GM23248 (cell line): ENCODE measurements around the gene C5orf34. TPM values are rescaled to one million over a fixed set of nuclear protein-coding genes. Genes with fewer than 3 reads are reported as not detected.
"Not testable (repeated sequence)": the region's sequence is repeated elsewhere in the genome, so short reads cannot be mapped to it uniquely, and the experiment has no call there.

Experiments
- DNase-seq: peaks from one replicate; pipeline ENCODE4 v3.0.0-alpha.2; 2015
- H2AFZ ChIP-seq: fragments of 200-600 bp; sonication (generic); 2 replicates; pipeline ENCODE4 v1.6.1; 2016; ENCODE audit warnings: antibody characterized with exemption
- H3F3A ChIP-seq: fragments of 200-600 bp; sonication (generic); 2 replicates; pipeline ENCODE4 v1.6.1; 2016; ENCODE audit warnings: mild to moderate bottlenecking, antibody characterized with exemption, mixed run types; ENCODE audit not compliant: insufficient read depth
- H3K27ac ChIP-seq: fragments of 200-600 bp; sonication (generic); 2 replicates; pipeline ENCODE4 v1.5.1; 2016; ENCODE audit warnings: mild to moderate bottlenecking
- H3K27me3 ChIP-seq: fragments of 200-600 bp; sonication (generic); replicated peaks from 2 replicates; pipeline ENCODE4 v1.6.1; 2016; ENCODE audit warnings: mild to moderate bottlenecking; ENCODE audit not compliant: insufficient read depth
- H3K36me3 ChIP-seq: fragments of 200-600 bp; sonication (generic); 2 replicates; pipeline ENCODE4 v1.6.1; 2016; ENCODE audit warnings: low read depth, mild to moderate bottlenecking
- H3K4me1 ChIP-seq: fragments of 200-600 bp; sonication (generic); 2 replicates; pipeline ENCODE4 v1.6.1; 2016; ENCODE audit warnings: mild to moderate bottlenecking; ENCODE audit not compliant: insufficient read depth
- H3K4me2 ChIP-seq: fragments of 200-600 bp; sonication (generic); one replicate; pipeline ENCODE4 v1.6.1; 2016; ENCODE audit warnings: mild to moderate bottlenecking; ENCODE audit not compliant: unreplicated experiment
- H3K4me3 ChIP-seq: fragments of 200-600 bp; sonication (generic); 2 replicates; pipeline ENCODE4 v1.5.1; 2016; ENCODE audit warnings: mild to moderate bottlenecking
- H3K79me2 ChIP-seq: fragments of 200-600 bp; sonication (generic); 2 replicates; pipeline ENCODE4 v1.6.1; 2016; ENCODE audit warnings: mild to moderate bottlenecking; ENCODE audit not compliant: insufficient read depth
- H3K9ac ChIP-seq: fragments of 200-600 bp; sonication (generic); 2 replicates; pipeline ENCODE4 v1.6.1; 2016; ENCODE audit warnings: mild to moderate bottlenecking
- H3K9me2 ChIP-seq: fragments of 200-600 bp; sonication (generic); 2 replicates; pipeline ENCODE4 v1.6.1; 2016; ENCODE audit warnings: mixed run types, mild to moderate bottlenecking, moderate library complexity; ENCODE audit not compliant: insufficient read depth
- H3K9me3 ChIP-seq: fragments of 200-600 bp; sonication (generic); one replicate; pipeline ENCODE4 v1.6.1; 2017; ENCODE audit warnings: low read depth
- H4K20me1 ChIP-seq: fragments of 200-600 bp; sonication (generic); 2 replicates; pipeline ENCODE4 v1.6.0; 2016; ENCODE audit not compliant: insufficient read depth
- EZH2 ChIP-seq: fragments of 200-600 bp; sonication (generic); IDR thresholded peaks from 2 replicates; pipeline ENCODE4 v1.6.1; 2018; ENCODE audit warnings: antibody characterized with exemption, mild to moderate bottlenecking; ENCODE audit not compliant: insufficient read depth, poor library complexity, severe bottlenecking
- EZH2phosphoT487 ChIP-seq: fragments of 200-600 bp; sonication (generic); IDR thresholded peaks from 2 replicates; pipeline ENCODE4 v1.6.1; 2018; ENCODE audit warnings: antibody characterized with exemption, moderate library complexity, mild to moderate bottlenecking, low read depth; ENCODE audit not compliant: insufficient read depth
- WGBS, 2 experiments: methylation state at CpG; one replicate each; pipeline ENCODE4 v1.1.6; 2015 to 2017; ENCODE audit warnings: low lambda C conversion rate in 2 of 2, low coverage in 1 of 2; ENCODE audit errors: missing lambda C conversion rate in 2 of 2; 5-methylcytosine and 5-hydroxymethylcytosine counted together
- in situ Hi-C: fragments of 300-500 bp; cut with MboI; formaldehyde crosslinking; loops from 2 replicates; pipeline ENCODE4 v1.15.0; 2020
- polyA plus RNA-seq: library from polyadenylated mRNA; unstranded; fragments of >200 nt; fragmentation: Nextera tagmentation; extraction: Ambion mirVana; gene quantifications from 2 replicates; pipeline ENCODE4 v1.2.1, GENCODE V29; 2016
- total RNA-seq: library from RNA; depleted of rRNA; stranded (reverse); fragments of >200 nt; shearing (Covaris generic); gene quantifications from 2 replicates; pipeline ENCODE4 v1.2.3, GENCODE V29; 2014

Gene C5orf34
- total and polyA plus RNA-seq, 2 experiments from 2014 or later = 3.1 to 4.4 TPM

DNA sequence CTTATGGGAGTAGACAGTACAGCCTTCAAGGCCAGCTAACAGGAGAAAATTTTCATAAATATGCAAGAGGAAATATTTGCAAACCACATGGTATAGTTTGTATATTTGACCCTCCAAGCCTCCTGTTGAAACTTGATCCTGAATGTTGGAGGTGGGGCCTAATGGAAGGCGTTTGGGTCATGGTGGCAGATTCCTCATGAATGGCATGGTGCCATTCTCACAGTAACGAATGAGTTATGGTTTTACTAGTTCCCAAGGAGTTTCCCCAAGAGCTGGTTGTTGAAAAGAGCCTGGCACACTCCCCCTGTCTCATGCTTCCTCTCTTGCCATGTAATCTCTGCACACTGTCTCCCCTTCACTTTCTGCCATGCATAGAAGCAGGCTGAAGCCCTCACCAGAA, 45.2 kb upstream of the C5orf34 start:
- in situ Hi-C loops = no loop called here
- no peak overlapping the region for H3K4me2 ChIP-seq
- no peak for DNase-seq
- peaks cover 10% of the 10 kb centered on the region; the same call in 1 of the 2 replicates for H3F3A ChIP-seq
- TF ChIP-seq EZH2phosphoT487 = no peak
- TF ChIP-seq EZH2 = no peak
- H3K9ac ChIP-seq = no peak overlapping the region
- H2AFZ ChIP-seq = no peak overlapping the region
- peaks cover 22% of the 10 kb centered on the region for H3K79me2 ChIP-seq
- H3K4me1 ChIP-seq = peaks cover 6% of the 10 kb centered on the region
- H3K36me3 ChIP-seq = no peaks in the 10 kb centered on the region
- no peaks in the 10 kb centered on the region for H3K27me3 ChIP-seq
- no peaks in the 10 kb centered on the region for H3K9me2 ChIP-seq
- no peaks in the 10 kb centered on the region for H3K9me3 ChIP-seq
- WGBS, 2 experiments = 16 to 37% methylated on average over 2 of the region's 2 CpGs
- no peak overlapping the region for H3K4me3 ChIP-seq
- no peak overlapping the region for H3K27ac ChIP-seq
- H4K20me1 ChIP-seq = no peaks in the 10 kb centered on the region

DNA sequence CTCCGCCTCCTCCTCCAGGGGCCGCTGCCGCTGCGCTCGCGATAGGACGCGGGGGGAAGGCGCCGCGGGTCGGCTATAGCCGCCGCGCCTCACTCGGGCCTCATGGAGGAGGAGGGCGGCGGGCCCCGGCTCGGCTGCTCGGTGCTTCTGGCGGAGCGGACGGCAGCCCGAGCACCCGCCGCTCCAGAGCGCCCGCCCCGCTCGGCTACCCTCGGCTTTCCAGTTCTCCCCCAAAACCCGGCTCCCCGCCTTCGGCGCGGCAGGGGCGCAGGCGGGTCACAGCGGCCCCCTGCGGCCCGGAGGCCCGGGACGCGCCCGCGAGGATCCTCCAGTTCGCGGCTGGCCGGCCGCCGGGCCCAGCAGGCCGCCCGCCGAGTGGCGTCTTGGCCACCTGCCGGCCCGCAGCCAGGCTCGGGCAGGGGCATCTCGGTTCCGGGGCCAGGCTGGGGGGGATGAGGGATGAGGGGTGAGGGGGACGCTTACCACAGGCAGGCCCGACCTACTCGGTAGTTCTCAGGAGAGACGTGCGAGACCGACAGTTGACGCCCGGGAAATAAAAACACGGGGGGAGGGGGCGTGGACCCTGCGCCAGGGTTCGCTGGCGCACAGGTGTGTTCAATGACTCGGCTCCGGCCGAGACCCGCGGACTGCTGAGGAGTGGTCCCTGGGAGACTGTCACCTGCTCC, 42.1 kb upstream of the C5orf34 start, which contains the start of gene PAIP1:
Gene PAIP1 (minus strand): TSS at position 221 of the 686 bp plus-strand sequence. CDS start 231 bp downstream, outside the sequence.
- no peaks in the 10 kb centered on the region for H4K20me1 ChIP-seq
- peak; percentile 95 for DNase-seq
- H2AFZ ChIP-seq = peak within 1 kb of the TSS; percentile 95
- H3K9me2 ChIP-seq = no peaks in the 10 kb centered on the region
- peaks cover 25% of the 10 kb centered on the region for H3K4me1 ChIP-seq
- peaks cover 13% of the 10 kb centered on the region; the same call in 1 of the 2 replicates for H3K36me3 ChIP-seq
- TF ChIP-seq EZH2 (no peak), EZH2phosphoT487 (no peak)
- peaks cover 15% of the 10 kb centered on the region; the same call in 1 of the 2 replicates for H3F3A ChIP-seq
- 2% methylated on average over 55 to 65 of the region's 79 CpGs for WGBS, 2 experiments
- H3K4me3 ChIP-seq = peak within 1 kb of the TSS; percentile 84
- H3K9me3 ChIP-seq = no peaks in the 10 kb centered on the region
- H3K4me2 ChIP-seq = peak within 1 kb of the TSS; percentile 90
- peaks cover 54% of the 10 kb centered on the region for H3K79me2 ChIP-seq
- peak within 1 kb of the TSS; percentile 93 for H3K9ac ChIP-seq
- in situ Hi-C loops = no loop called here
- no peaks in the 10 kb centered on the region for H3K27me3 ChIP-seq
- H3K27ac ChIP-seq = peak within 1 kb of the TSS; percentile 78

DNA sequence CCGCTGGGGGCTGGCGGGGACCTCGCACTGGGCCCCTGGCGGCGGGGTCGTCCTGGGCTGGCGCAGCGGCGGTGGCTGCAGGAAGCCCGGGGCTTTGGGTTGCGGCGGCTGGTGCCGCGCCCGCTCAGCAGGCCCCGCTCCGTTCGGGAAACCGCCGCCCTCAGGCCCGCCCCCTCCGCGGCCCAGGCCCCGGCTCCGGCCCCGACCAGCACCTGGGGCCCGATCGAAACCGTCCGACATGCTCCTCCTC, 41.6 kb upstream of the C5orf34 start:
- 0 to 1% methylated on average over 1 to 17 of the region's 30 CpGs for WGBS, 2 experiments
- in situ Hi-C loops, H4K20me1 ChIP-seq, H3K27me3 ChIP-seq, DNase-seq, H3K9me3 ChIP-seq, H3K9me2 ChIP-seq: not testable (repeated sequence)
- peak overlapping the region; percentile 90 for H3K4me2 ChIP-seq
- peak overlapping the region; percentile 84 for H3K4me3 ChIP-seq
- peaks cover 58% of the 10 kb centered on the region for H3K79me2 ChIP-seq
- H2AFZ ChIP-seq = peak overlapping the region; percentile 95
- peaks cover 16% of the 10 kb centered on the region; the same call in 1 of the 2 replicates for H3K36me3 ChIP-seq
- H3K9ac ChIP-seq = peak overlapping the region; percentile 93
- peak overlapping the region; percentile 78 for H3K27ac ChIP-seq
- peaks cover 25% of the 10 kb centered on the region for H3K4me1 ChIP-seq
- peaks cover 15% of the 10 kb centered on the region; the same call in 1 of the 2 replicates for H3F3A ChIP-seq

DNA sequence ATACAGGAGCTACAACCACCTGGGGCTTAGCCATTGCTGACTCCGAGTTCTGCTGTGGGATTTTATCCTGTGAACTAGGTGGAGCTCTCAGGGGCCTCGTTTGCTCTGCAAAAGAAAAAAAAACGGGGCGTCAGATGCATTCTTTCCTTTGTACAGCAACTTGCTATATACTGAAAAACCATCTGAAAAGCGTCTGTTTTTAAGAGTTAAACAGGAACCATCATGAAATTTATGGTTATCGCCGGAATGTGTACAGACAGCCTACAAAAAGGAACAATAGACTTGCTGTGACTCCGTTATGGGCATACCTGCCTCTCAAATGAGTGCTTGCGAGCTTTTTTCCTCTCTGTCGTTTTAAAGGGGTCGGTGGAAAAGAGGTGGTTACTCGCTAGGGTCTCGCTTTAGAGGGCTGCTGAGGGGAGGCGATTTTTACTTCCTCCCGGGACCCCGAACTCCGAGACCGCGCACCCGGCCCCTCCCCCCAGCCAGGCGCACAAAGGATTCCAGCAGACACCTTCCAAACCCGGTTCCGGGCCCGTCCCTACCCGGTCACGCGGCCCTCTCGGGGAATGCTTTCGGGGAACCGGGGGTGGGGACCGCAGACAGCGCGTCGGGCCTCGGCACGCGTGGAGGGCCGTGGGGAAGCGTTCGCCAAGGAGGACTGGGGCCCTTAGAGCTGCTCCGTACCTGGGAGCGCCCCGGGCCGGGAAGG, 41.1 kb upstream of the C5orf34 start:
- peak overlapping the region; percentile 90 for H3K4me2 ChIP-seq
- no peaks in the 10 kb centered on the region for H3K27me3 ChIP-seq
- H3K9ac ChIP-seq = peak overlapping the region; percentile 93
- peaks cover 15% of the 10 kb centered on the region; the same call in 1 of the 2 replicates for H3F3A ChIP-seq
- peaks cover 63% of the 10 kb centered on the region for H3K79me2 ChIP-seq
- H3K9me2 ChIP-seq = no peaks in the 10 kb centered on the region
- TF ChIP-seq EZH2phosphoT487 = no peak
- TF ChIP-seq EZH2 = no peak
- H3K4me3 ChIP-seq = peak overlapping the region; percentile 84
- DNase-seq = peak; percentile 72
- peak overlapping the region; percentile 95 for H2AFZ ChIP-seq
- WGBS, 2 experiments = 0 to 3% methylated on average over 35 to 39 of the region's 44 CpGs
- peak overlapping the region; percentile 78 for H3K27ac ChIP-seq
- in situ Hi-C loops = no loop called here
- H3K36me3 ChIP-seq = peaks cover 20% of the 10 kb centered on the region
- no peaks in the 10 kb centered on the region for H4K20me1 ChIP-seq
- H3K4me1 ChIP-seq = peaks cover 25% of the 10 kb centered on the region
- no peaks in the 10 kb centered on the region for H3K9me3 ChIP-seq
